ENCODE measurements around the gene SSR4.

Gene SSR4

GRCh38 chrX:153784325-153784967 lies 10.0 kb upstream of the SSR4 start:
- DNase-seq (no peak), ATAC-seq (no peak)
- peaks cover 4% of the 10 kb centered on the region for H3K27me3 Mint-ChIP-seq
- H3K4me1 Mint-ChIP-seq, result no peaks in the 10 kb centered on the region
- no peak overlapping the region for H3K4me3 Mint-ChIP-seq
- H3K27ac Mint-ChIP-seq, result no peak overlapping the region
- no peaks in the 10 kb centered on the region for H3K9me3 Mint-ChIP-seq
- no peaks in the 10 kb centered on the region for H3K36me3 Mint-ChIP-seq (ENCODE audit: low read depth)

GRCh38 chrX:153786669-153787068 lies 7.8 kb upstream of the SSR4 start:
- Mint-ChIP-seq H3K4me1 (no peaks in the 10 kb centered on the region), H3K9me3 (no peaks in the 10 kb centered on the region), H3K27me3 (no peaks in the 10 kb centered on the region), H3K4me3 (no peak overlapping the region), H3K27ac (no peak overlapping the region), H3K36me3 (ENCODE audit: low read depth) (no peaks in the 10 kb centered on the region)
- DNase-seq (no peak), ATAC-seq (no peak)

GRCh38 chrX:153789654-153790053 lies 4.8 kb upstream of the SSR4 start:
- H3K36me3 Mint-ChIP-seq (ENCODE audit: low read depth), result no peaks in the 10 kb centered on the region
- no peaks in the 10 kb centered on the region for H3K27me3 Mint-ChIP-seq
- no peak overlapping the region for H3K27ac Mint-ChIP-seq
- DNase-seq, result no peak
- H3K4me3 Mint-ChIP-seq, result no peak overlapping the region
- no peaks in the 10 kb centered on the region for H3K9me3 Mint-ChIP-seq
- H3K4me1 Mint-ChIP-seq, result peaks cover 6% of the 10 kb centered on the region
- no peak for ATAC-seq

- DNase-seq (no peak), ATAC-seq (no peak)
- H3K4me3 Mint-ChIP-seq, result no peak overlapping the region
- H3K36me3 Mint-ChIP-seq (ENCODE audit: low read depth), result peaks cover 2% of the 10 kb centered on the region
- H3K9me3 Mint-ChIP-seq, result no peaks in the 10 kb centered on the region
- no peaks in the 10 kb centered on the region for H3K27me3 Mint-ChIP-seq
- no peak overlapping the region for H3K27ac Mint-ChIP-seq
- peaks cover 12% of the 10 kb centered on the region for H3K4me1 Mint-ChIP-seq
Measured at GRCh38 chrX:153791104-153791852, 3.2 kb upstream of the SSR4 start.

- Mint-ChIP-seq H3K27ac (peak overlapping the region; percentile 90), H3K4me3 (peak overlapping the region; percentile 89), H3K9me3 (no peaks in the 10 kb centered on the region), H3K36me3 (ENCODE audit: low read depth) (peaks cover 9% of the 10 kb centered on the region), H3K27me3 (no peaks in the 10 kb centered on the region), H3K4me1 (peaks cover 15% of the 10 kb centered on the region)
- DNase-seq (no peak), ATAC-seq (no peak)
Measured at GRCh38 chrX:153792368-153792767, 2.1 kb upstream of the SSR4 start.

- Mint-ChIP-seq H3K27ac (peak overlapping the region; percentile 90), H3K4me3 (peak overlapping the region; percentile 89), H3K4me1 (peaks cover 15% of the 10 kb centered on the region), H3K9me3 (no peaks in the 10 kb centered on the region), H3K36me3 (ENCODE audit: low read depth) (peaks cover 9% of the 10 kb centered on the region), H3K27me3 (no peaks in the 10 kb centered on the region)
- no peak for ATAC-seq
- DNase-seq, result no peak
Measured at GRCh38 chrX:153793291-153793690, 1.2 kb upstream of the SSR4 start.

GRCh38 chrX:153794897-153795816 lies 689 bp downstream of the SSR4 start:
- Mint-ChIP-seq H3K4me1 (peaks cover 15% of the 10 kb centered on the region), H3K27me3 (no peaks in the 10 kb centered on the region), H3K4me3 (peak overlapping the region; percentile 89), H3K27ac (peak overlapping the region; percentile 90), H3K9me3 (no peaks in the 10 kb centered on the region), H3K36me3 (ENCODE audit: low read depth) (peaks cover 9% of the 10 kb centered on the region)
- DNase-seq (peak; percentile 16), ATAC-seq (no peak)

- no peaks in the 10 kb centered on the region for H3K27me3 Mint-ChIP-seq
- H3K9me3 Mint-ChIP-seq, result no peaks in the 10 kb centered on the region
- no peak overlapping the region for H3K27ac Mint-ChIP-seq
- peaks cover 15% of the 10 kb centered on the region for H3K4me1 Mint-ChIP-seq
- DNase-seq (no peak), ATAC-seq (no peak)
- no peak overlapping the region for H3K4me3 Mint-ChIP-seq
- peaks cover 9% of the 10 kb centered on the region for H3K36me3 Mint-ChIP-seq (ENCODE audit: low read depth)
Measured at GRCh38 chrX:153797415-153798015, 3.0 kb downstream of the SSR4 start.

- DNase-seq (no peak), ATAC-seq (no peak)
- H3K4me1 Mint-ChIP-seq, result peaks cover 9% of the 10 kb centered on the region
- no peak overlapping the region for H3K4me3 Mint-ChIP-seq
- H3K9me3 Mint-ChIP-seq, result no peaks in the 10 kb centered on the region
- H3K36me3 Mint-ChIP-seq (ENCODE audit: low read depth), result peaks cover 9% of the 10 kb centered on the region
- no peak overlapping the region for H3K27ac Mint-ChIP-seq
- no peaks in the 10 kb centered on the region for H3K27me3 Mint-ChIP-seq
Measured at GRCh38 chrX:153799326-153799725, 4.9 kb downstream of the SSR4 start.

- peak; percentile 6 for ATAC-seq
- H3K9me3 Mint-ChIP-seq, result no peaks in the 10 kb centered on the region
- H3K4me1 Mint-ChIP-seq, result peaks cover 9% of the 10 kb centered on the region
- peaks cover 9% of the 10 kb centered on the region for H3K36me3 Mint-ChIP-seq (ENCODE audit: low read depth)
- H3K4me3 Mint-ChIP-seq, result no peak overlapping the region
- H3K27me3 Mint-ChIP-seq, result no peaks in the 10 kb centered on the region
- DNase-seq, result no peak
- no peak overlapping the region for H3K27ac Mint-ChIP-seq
Measured at GRCh38 chrX:153800177-153800722, 5.8 kb downstream of the SSR4 start.

GRCh38 chrX:153800746-153801145 lies 6.3 kb downstream of the SSR4 start:
- Mint-ChIP-seq H3K36me3 (ENCODE audit: low read depth) (peaks cover 9% of the 10 kb centered on the region), H3K27me3 (no peaks in the 10 kb centered on the region), H3K27ac (no peak overlapping the region), H3K4me1 (peaks cover 8% of the 10 kb centered on the region), H3K4me3 (no peak overlapping the region), H3K9me3 (no peaks in the 10 kb centered on the region)
- DNase-seq (no peak), ATAC-seq (no peak)

GRCh38 chrX:153801669-153802068 lies 7.2 kb downstream of the SSR4 start:
- H3K4me1 Mint-ChIP-seq, result peaks cover 1% of the 10 kb centered on the region
- ATAC-seq (no peak), DNase-seq (no peak)
- H3K27ac Mint-ChIP-seq, result no peak overlapping the region
- no peak overlapping the region for H3K4me3 Mint-ChIP-seq
- no peaks in the 10 kb centered on the region for H3K9me3 Mint-ChIP-seq
- H3K27me3 Mint-ChIP-seq, result no peaks in the 10 kb centered on the region
- peaks cover 4% of the 10 kb centered on the region for H3K36me3 Mint-ChIP-seq (ENCODE audit: low read depth)

GRCh38 chrX:153802513-153803045 lies 8.1 kb downstream of the SSR4 start:
- DNase-seq (no peak), ATAC-seq (no peak)
- Mint-ChIP-seq H3K27me3 (no peaks in the 10 kb centered on the region), H3K36me3 (ENCODE audit: low read depth) (no peaks in the 10 kb centered on the region), H3K4me1 (no peaks in the 10 kb centered on the region), H3K27ac (no peak overlapping the region), H3K4me3 (no peak overlapping the region), H3K9me3 (no peaks in the 10 kb centered on the region)
